Astrocyte of the spinal cord (primary cell): ENCODE measurements around the gene TRIM31.

Experiments used
- DNase-seq: peaks from one replicate; pipeline ENCODE4 v3.0.0; 2011; ENCODE audit warnings: low read depth, low spot score
- H3K4me3 ChIP-seq: 2 replicates; pipeline ENCODE4 v1.5.1; 2011; ENCODE audit warnings: low read depth, mild to moderate bottlenecking, low read length, moderate library complexity
- CTCF ChIP-seq: IDR thresholded peaks from 2 replicates; pipeline ENCODE4 v1.5.1; 2012; ENCODE audit warnings: low read depth, mild to moderate bottlenecking, low read length, inconsistent platforms
- in situ Hi-C: cut with HindIII; loops from 2 replicates; pipeline ENCODE4 v1.10.0; 2017; ENCODE audit warnings: low sequenced_read_pairs

Gene TRIM31

GRCh38 chr6:30113003-30113759 lies at the start of gene TRIM31:
Gene TRIM31 (minus strand): TSS chr6:30113090. CDS start chr6:30112805, 285 bp downstream.
- DNase-seq: no peak
- no peak within 1 kb of the TSS for H3K4me3 ChIP-seq
- in situ Hi-C loops: no loop called here
- no peak for TF ChIP-seq CTCF

GRCh38 chr6:30162265-30163089 lies 49.6 kb upstream of the TRIM31 start:
- DNase-seq: no peak
- H3K4me3 ChIP-seq: no peak overlapping the region
- TF ChIP-seq CTCF: no peak
- in situ Hi-C loops: no loop called here

GRCh38 chr6:30160785-30161531 lies 48.1 kb upstream of the TRIM31 start, which contains the start of gene TRIM10:
Gene TRIM10 (minus strand): TSS chr6:30161211. CDS start chr6:30160858, 353 bp downstream.
- DNase-seq: no peak
- in situ Hi-C loops: no loop called here
- TF ChIP-seq CTCF: no peak
- H3K4me3 ChIP-seq: no peak within 1 kb of the TSS

- no peak overlapping the region for H3K4me3 ChIP-seq
- in situ Hi-C loops: no loop called here
- no peak for TF ChIP-seq CTCF
- DNase-seq: no peak
Measured at GRCh38 chr6:30160008-30160784, 47.3 kb upstream of the TRIM31 start.

GRCh38 chr6:30158475-30159040 lies 45.7 kb upstream of the TRIM31 start:
- TF ChIP-seq CTCF: no peak
- in situ Hi-C loops: no loop called here
- no peak for DNase-seq
- no peak overlapping the region for H3K4me3 ChIP-seq

- H3K4me3 ChIP-seq: no peak overlapping the region
- no peak for DNase-seq
- in situ Hi-C loops: no loop called here
- no peak for TF ChIP-seq CTCF
Measured at GRCh38 chr6:30157999-30158398, 45.1 kb upstream of the TRIM31 start.
